ENCODE results near the gene PI3. TPM values are rescaled to one million over a fixed set of nuclear protein-coding genes. Genes with fewer than 3 reads are reported as not detected.

The PI3 gene
- total RNA-seq, 1 donor from 2014 or later = not detected

DNA sequence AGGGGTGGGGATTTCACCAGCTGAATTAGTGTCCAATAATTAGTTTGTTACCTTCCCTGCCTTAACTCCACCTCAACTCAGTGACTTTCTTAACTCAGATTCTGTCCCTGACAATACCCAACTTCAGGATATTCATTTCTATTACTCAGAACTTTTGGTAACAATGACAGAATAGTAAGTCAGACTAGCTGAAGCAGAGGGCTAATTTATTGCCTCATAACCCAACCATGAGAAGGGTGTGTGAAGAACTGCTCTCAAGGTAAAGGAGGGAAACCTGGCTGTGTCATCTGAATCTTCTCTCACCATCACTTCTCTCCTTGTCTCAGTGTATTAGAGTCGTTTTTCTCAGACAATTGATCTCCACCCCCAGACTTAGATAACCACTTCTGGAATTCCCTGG lies 1.2 kb upstream of the PI3 start:
- Mint-ChIP-seq H3K4me1 (ENCODE audit: low read depth) (no peaks in the 10 kb centered on the region), H3K27me3 (ENCODE audit: low read depth) (peaks cover 14% of the 10 kb centered on the region), H3K27ac (ENCODE audit: unreplicated experiment) (no peak overlapping the region), H3K4me3 (ENCODE audit: unreplicated experiment) (no peak overlapping the region), H3K9me3 (ENCODE audit: low read depth) (peaks cover 12% of the 10 kb centered on the region), H3K36me3 (ENCODE audit: low read depth) (no peaks in the 10 kb centered on the region)
- TF ChIP-seq, protein P1, sequence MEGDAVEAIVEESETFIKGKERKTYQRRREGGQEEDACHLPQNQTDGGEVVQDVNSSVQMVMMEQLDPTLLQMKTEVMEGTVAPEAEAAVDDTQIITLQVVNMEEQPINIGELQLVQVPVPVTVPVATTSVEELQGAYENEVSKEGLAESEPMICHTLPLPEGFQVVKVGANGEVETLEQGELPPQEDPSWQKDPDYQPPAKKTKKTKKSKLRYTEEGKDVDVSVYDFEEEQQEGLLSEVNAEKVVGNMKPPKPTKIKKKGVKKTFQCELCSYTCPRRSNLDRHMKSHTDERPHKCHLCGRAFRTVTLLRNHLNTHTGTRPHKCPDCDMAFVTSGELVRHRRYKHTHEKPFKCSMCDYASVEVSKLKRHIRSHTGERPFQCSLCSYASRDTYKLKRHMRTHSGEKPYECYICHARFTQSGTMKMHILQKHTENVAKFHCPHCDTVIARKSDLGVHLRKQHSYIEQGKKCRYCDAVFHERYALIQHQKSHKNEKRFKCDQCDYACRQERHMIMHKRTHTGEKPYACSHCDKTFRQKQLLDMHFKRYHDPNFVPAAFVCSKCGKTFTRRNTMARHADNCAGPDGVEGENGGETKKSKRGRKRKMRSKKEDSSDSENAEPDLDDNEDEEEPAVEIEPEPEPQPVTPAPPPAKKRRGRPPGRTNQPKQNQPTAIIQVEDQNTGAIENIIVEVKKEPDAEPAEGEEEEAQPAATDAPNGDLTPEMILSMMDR (IDR thresholded peaks at IDR 0.05) = no peak
- DNase-seq (ENCODE audit: low spot score) = no peak

DNA sequence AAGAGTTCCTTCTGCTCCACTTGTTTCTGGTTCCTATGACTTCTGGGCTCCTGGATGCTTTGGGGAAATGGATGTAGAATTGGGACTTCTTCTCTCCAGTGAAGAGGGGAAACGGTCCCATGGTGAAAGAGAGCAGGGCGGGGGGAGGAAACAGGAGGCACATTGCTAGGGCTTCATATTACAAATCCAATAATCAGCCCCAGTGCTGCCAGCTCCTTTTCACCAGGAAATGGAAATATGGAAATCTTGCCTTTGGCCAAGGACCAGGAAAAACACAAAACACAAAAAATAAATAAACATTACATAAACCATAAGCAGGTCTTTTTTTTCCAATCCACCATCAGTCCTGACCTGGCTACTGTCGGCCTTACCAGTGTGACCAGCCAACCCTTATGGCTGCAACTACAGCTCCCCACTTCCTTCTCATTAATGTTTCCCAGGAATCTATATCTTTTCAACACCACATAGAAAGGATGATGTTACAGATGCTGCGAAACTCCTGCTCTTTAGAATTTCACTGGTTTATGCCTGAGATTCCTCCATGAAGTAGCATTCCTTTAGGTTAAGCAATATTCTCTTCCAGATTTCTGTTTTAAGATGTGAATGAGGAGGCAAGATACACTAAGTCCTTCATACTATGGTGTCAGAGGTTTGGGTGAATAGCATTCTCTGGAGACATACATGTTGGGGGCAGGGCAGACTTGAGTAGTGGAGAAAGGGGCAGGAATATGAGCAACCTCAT lies 2.0 kb downstream of the PI3 start:
- H3K27me3 Mint-ChIP-seq (ENCODE audit: low read depth) = peaks cover 15% of the 10 kb centered on the region
- no peaks in the 10 kb centered on the region for H3K36me3 Mint-ChIP-seq (ENCODE audit: low read depth)
- TF ChIP-seq, protein P1 (IDR thresholded peaks at IDR 0.05) = no peak
- no peak overlapping the region for H3K27ac Mint-ChIP-seq (ENCODE audit: unreplicated experiment)
- no peaks in the 10 kb centered on the region for H3K9me3 Mint-ChIP-seq (ENCODE audit: low read depth)
- no peak overlapping the region for H3K4me3 Mint-ChIP-seq (ENCODE audit: unreplicated experiment)
- no peaks in the 10 kb centered on the region for H3K4me1 Mint-ChIP-seq (ENCODE audit: low read depth)
- no peak for DNase-seq (ENCODE audit: low spot score)

GRCh38 chr20:45179166-45179565 lies 4.5 kb downstream of the PI3 start:
- H3K9me3 Mint-ChIP-seq (ENCODE audit: low read depth) = no peaks in the 10 kb centered on the region
- no peak overlapping the region for H3K27ac Mint-ChIP-seq (ENCODE audit: unreplicated experiment)
- H3K4me3 Mint-ChIP-seq (ENCODE audit: unreplicated experiment) = no peak overlapping the region
- TF ChIP-seq, protein P1 (IDR thresholded peaks at IDR 0.05) = no peak
- H3K4me1 Mint-ChIP-seq (ENCODE audit: low read depth) = no peaks in the 10 kb centered on the region
- no peaks in the 10 kb centered on the region for H3K36me3 Mint-ChIP-seq (ENCODE audit: low read depth)
- no peak for DNase-seq (ENCODE audit: low spot score)
- peaks cover 5% of the 10 kb centered on the region for H3K27me3 Mint-ChIP-seq (ENCODE audit: low read depth)

- Mint-ChIP-seq H3K4me1 (ENCODE audit: low read depth) (no peaks in the 10 kb centered on the region), H3K27me3 (ENCODE audit: low read depth) (peaks cover 8% of the 10 kb centered on the region), H3K27ac (ENCODE audit: unreplicated experiment) (no peak overlapping the region), H3K4me3 (ENCODE audit: unreplicated experiment) (no peak overlapping the region), H3K36me3 (ENCODE audit: low read depth) (no peaks in the 10 kb centered on the region), H3K9me3 (ENCODE audit: low read depth) (no peaks in the 10 kb centered on the region)
- DNase-seq (ENCODE audit: low spot score) = no peak
- TF ChIP-seq, protein P1 (IDR thresholded peaks at IDR 0.05) = no peak
Observed at GRCh38 chr20:45181639-45182038, 6.9 kb downstream of the PI3 start.

GRCh38 chr20:45183084-45183483 lies 8.4 kb downstream of the PI3 start:
- Mint-ChIP-seq H3K4me3 (ENCODE audit: unreplicated experiment) (no peak overlapping the region), H3K9me3 (ENCODE audit: low read depth) (no peaks in the 10 kb centered on the region), H3K36me3 (ENCODE audit: low read depth) (no peaks in the 10 kb centered on the region), H3K4me1 (ENCODE audit: low read depth) (no peaks in the 10 kb centered on the region), H3K27ac (ENCODE audit: unreplicated experiment) (no peak overlapping the region), H3K27me3 (ENCODE audit: low read depth) (peaks cover 6% of the 10 kb centered on the region)
- TF ChIP-seq, protein P1 (IDR thresholded peaks at IDR 0.05) = no peak
- DNase-seq (ENCODE audit: low spot score) = no peak
